SK-N-SH treated with all-trans-retinoic acid at 6 μM for 48 hours (cell line): ENCODE results near the gene NSUN5.
A peak's percentile ranks its signal among the peaks of the same experiment; 100 is the strongest.

Source experiments
- ATAC-seq: fragments of 200-7000 bp; cut with Tn5 transposase; 3 replicates; pipeline ENCODE4 v1.9.1; 2020; ENCODE audit warnings: mild to moderate bottlenecking, moderate library complexity
- ARNTL ChIP-seq: fragments of 450-650 bp; formaldehyde crosslinking; IDR thresholded peaks from 2 replicates; pipeline ENCODE4 v1.5.0; 2020; ENCODE audit warnings: low read depth, mild to moderate bottlenecking, moderate library complexity, borderline replicate concordance
- BACH2 ChIP-seq: fragments of 250-450 bp; sonication (Bioruptor Pico); IDR thresholded peaks from 2 replicates; pipeline ENCODE4 v1.9.0; 2021; ENCODE audit warnings: mild to moderate bottlenecking, borderline replicate concordance
- CSDC2 ChIP-seq: fragments of 250-450 bp; sonication (Bioruptor Pico); IDR thresholded peaks from 2 replicates; pipeline ENCODE4 v1.5.0; 2020; ENCODE audit warnings: mild to moderate bottlenecking, moderate library complexity
- CSRNP3 ChIP-seq: fragments of 250-450 bp; sonication (Bioruptor Pico); IDR thresholded peaks from 2 replicates; pipeline ENCODE4 v1.5.1; 2021; ENCODE audit warnings: mild to moderate bottlenecking, moderate library complexity
- ESRRG ChIP-seq: fragments of 250-450 bp; sonication (Bioruptor Pico); IDR thresholded peaks from 2 replicates; pipeline ENCODE4 v1.6.1; 2021; ENCODE audit warnings: mild to moderate bottlenecking
- GLIS3 ChIP-seq: fragments of 250-450 bp; sonication (Bioruptor Pico); IDR thresholded peaks from 2 replicates; pipeline ENCODE4 v1.5.0; 2020; ENCODE audit warnings: mild to moderate bottlenecking, moderate library complexity
- ISL1 ChIP-seq: fragments of 250-450 bp; sonication (Bioruptor Pico); IDR thresholded peaks from 2 replicates; pipeline ENCODE4 v2.1.2; 2022; ENCODE audit warnings: mild to moderate bottlenecking, moderate library complexity
- OSR1 ChIP-seq: fragments of 250-450 bp; sonication (Bioruptor Pico); IDR thresholded peaks from 2 replicates; pipeline ENCODE4 v1.8.0; 2022; ENCODE audit warnings: moderate library complexity, mild to moderate bottlenecking, inconsistent platforms
- PPARA ChIP-seq: fragments of 250-450 bp; sonication (Bioruptor Pico); IDR thresholded peaks from 2 replicates; pipeline ENCODE4 v1.5.0; 2020; ENCODE audit warnings: mild to moderate bottlenecking, borderline replicate concordance
- RARB ChIP-seq: fragments of 250-450 bp; sonication (Bioruptor Pico); IDR thresholded peaks from 2 replicates; pipeline ENCODE4 v1.8.0; 2021; ENCODE audit warnings: mild to moderate bottlenecking, moderate library complexity
- SNAI2 ChIP-seq: fragments of 250-450 bp; sonication (Bioruptor Pico); IDR thresholded peaks from 2 replicates; pipeline ENCODE4 v1.5.0; 2020; ENCODE audit warnings: mild to moderate bottlenecking, moderate library complexity
- TCF4 ChIP-seq: fragments of 250-450 bp; sonication (Bioruptor Pico); IDR thresholded peaks from 2 replicates; pipeline ENCODE4 v1.8.0; 2021; ENCODE audit warnings: mild to moderate bottlenecking, moderate library complexity, borderline replicate concordance
- TOX ChIP-seq: fragments of 250-450 bp; sonication (Bioruptor Pico); IDR thresholded peaks from 2 replicates; pipeline ENCODE4 v1.8.0; 2021; ENCODE audit warnings: mild to moderate bottlenecking, moderate library complexity, borderline replicate concordance
- TSHZ2 ChIP-seq: fragments of 250-450 bp; sonication (Bioruptor Pico); IDR thresholded peaks from 2 replicates; pipeline ENCODE4 v1.5.0; 2020; ENCODE audit warnings: mild to moderate bottlenecking, moderate library complexity
- ZC3H10 ChIP-seq: fragments of 250-450 bp; sonication (Bioruptor Pico); IDR thresholded peaks from 2 replicates; pipeline ENCODE4 v1.5.1; 2021; ENCODE audit warnings: mild to moderate bottlenecking, moderate library complexity
- ZFP3 ChIP-seq: fragments of 250-450 bp; sonication (Bioruptor Pico); IDR thresholded peaks from 2 replicates; pipeline ENCODE4 v1.5.0; 2020; ENCODE audit warnings: mild to moderate bottlenecking, moderate library complexity
- ZFP30 ChIP-seq: fragments of 450-650 bp; formaldehyde crosslinking; IDR thresholded peaks from 2 replicates; pipeline ENCODE4 v1.5.0; 2022; ENCODE audit warnings: mild to moderate bottlenecking, moderate library complexity
- ZNF565 ChIP-seq: fragments of 450-650 bp; formaldehyde crosslinking; conservative IDR thresholded peaks from 2 replicates; pipeline ENCODE4 v1.5.0; 2020; ENCODE audit warnings: low read depth, mild to moderate bottlenecking, moderate library complexity
- ZNF70 ChIP-seq: fragments of 450-650 bp; formaldehyde crosslinking; IDR thresholded peaks from 2 replicates; pipeline ENCODE4 v1.5.0; 2020; ENCODE audit warnings: mild to moderate bottlenecking, moderate library complexity
- ZNF8 ChIP-seq: fragments of 450-650 bp; formaldehyde crosslinking; IDR thresholded peaks from 2 replicates; pipeline ENCODE4 v1.5.0; 2020; ENCODE audit warnings: mild to moderate bottlenecking, moderate library complexity
- TF ChIP-seq, protein P1 (sequence below): fragments of 250-450 bp; sonication (Bioruptor Pico); IDR thresholded peaks from 2 replicates; pipeline ENCODE4 v1.8.0; 2020; ENCODE audit warnings: mild to moderate bottlenecking, moderate library complexity, borderline replicate concordance
- TF ChIP-seq, protein P2 (sequence below): fragments of 250-450 bp; sonication (Bioruptor Pico); IDR thresholded peaks from 2 replicates; pipeline ENCODE4 v1.5.1; 2020; ENCODE audit warnings: low read depth, mild to moderate bottlenecking, moderate library complexity

The NSUN5 gene

DNA sequence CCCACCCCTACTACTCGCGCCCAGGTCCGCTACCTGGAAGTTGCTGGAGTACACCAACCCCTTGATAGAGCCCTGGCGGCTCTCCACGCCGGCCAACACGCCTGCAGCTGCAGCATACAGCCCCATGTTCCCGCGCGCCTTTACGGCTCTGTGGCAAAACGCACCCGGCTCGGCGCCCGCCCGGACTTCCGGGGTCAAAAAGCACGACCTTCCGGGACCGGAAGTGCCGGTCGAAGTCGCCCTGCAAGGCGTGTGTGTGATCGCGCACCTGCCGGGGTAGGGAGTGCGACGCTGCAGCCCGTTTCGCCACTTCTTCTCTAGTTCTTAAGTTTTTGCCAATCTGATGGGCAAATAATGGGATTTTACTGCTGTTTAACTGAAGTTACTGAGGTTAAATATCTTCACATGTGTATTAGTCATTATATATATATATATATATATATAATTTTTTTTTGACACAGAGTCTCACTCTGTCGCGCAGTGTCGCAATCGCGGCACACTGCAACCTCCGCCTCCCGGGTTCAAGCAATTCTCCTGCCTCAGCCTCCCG is at the start of gene NSUN5:
NSUN5 (minus strand) TSS at position 162 of the 550 bp plus-strand sequence; CDS start at position 126, 36 bp downstream.
- no peak for TF ChIP-seq BACH2 (CRISPR knock-in tag)
- TF ChIP-seq GLIS3 (CRISPR knock-in tag): no peak
- TF ChIP-seq RARB: no peak
- no peak for TF ChIP-seq OSR1 (CRISPR knock-in tag)
- TF ChIP-seq ZNF565 (CRISPR knock-in tag): no peak
- TF ChIP-seq ZNF70 (CRISPR knock-in tag): no peak
- no peak for TF ChIP-seq ZNF8
- TF ChIP-seq, protein P1, sequence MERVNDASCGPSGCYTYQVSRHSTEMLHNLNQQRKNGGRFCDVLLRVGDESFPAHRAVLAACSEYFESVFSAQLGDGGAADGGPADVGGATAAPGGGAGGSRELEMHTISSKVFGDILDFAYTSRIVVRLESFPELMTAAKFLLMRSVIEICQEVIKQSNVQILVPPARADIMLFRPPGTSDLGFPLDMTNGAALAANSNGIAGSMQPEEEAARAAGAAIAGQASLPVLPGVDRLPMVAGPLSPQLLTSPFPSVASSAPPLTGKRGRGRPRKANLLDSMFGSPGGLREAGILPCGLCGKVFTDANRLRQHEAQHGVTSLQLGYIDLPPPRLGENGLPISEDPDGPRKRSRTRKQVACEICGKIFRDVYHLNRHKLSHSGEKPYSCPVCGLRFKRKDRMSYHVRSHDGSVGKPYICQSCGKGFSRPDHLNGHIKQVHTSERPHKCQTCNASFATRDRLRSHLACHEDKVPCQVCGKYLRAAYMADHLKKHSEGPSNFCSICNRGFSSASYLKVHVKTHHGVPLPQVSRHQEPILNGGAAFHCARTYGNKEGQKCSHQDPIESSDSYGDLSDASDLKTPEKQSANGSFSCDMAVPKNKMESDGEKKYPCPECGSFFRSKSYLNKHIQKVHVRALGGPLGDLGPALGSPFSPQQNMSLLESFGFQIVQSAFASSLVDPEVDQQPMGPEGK (CRISPR knock-in tag): no peak
- TF ChIP-seq CSRNP3: no peak
- no peak for TF ChIP-seq ZFP30
- TF ChIP-seq ARNTL: no peak
- no peak for TF ChIP-seq TCF4
- TF ChIP-seq TSHZ2 (CRISPR knock-in tag): no peak
- no peak for TF ChIP-seq ZC3H10 (CRISPR knock-in tag)
- TF ChIP-seq, protein P2, sequence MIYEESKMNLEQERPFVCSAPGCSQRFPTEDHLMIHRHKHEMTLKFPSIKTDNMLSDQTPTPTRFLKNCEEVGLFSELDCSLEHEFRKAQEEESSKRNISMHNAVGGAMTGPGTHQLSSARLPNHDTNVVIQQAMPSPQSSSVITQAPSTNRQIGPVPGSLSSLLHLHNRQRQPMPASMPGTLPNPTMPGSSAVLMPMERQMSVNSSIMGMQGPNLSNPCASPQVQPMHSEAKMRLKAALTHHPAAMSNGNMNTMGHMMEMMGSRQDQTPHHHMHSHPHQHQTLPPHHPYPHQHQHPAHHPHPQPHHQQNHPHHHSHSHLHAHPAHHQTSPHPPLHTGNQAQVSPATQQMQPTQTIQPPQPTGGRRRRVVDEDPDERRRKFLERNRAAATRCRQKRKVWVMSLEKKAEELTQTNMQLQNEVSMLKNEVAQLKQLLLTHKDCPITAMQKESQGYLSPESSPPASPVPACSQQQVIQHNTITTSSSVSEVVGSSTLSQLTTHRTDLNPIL: no peak
- no peak for TF ChIP-seq SNAI2 (CRISPR knock-in tag)
- TF ChIP-seq PPARA: no peak
- no peak for TF ChIP-seq TOX (CRISPR knock-in tag)
- TF ChIP-seq ISL1 (CRISPR knock-in tag): no peak
- no peak for TF ChIP-seq CSDC2 (CRISPR knock-in tag)
- ATAC-seq: peak; percentile 91

- no peak for ATAC-seq
- TF ChIP-seq, protein P1 (CRISPR knock-in tag): no peak
- no peak for TF ChIP-seq ZFP3 (CRISPR knock-in tag)
- TF ChIP-seq RARB: no peak
- TF ChIP-seq ARNTL: no peak
- TF ChIP-seq ISL1 (CRISPR knock-in tag): no peak
- TF ChIP-seq ZFP30: no peak
- no peak for TF ChIP-seq ZNF565 (CRISPR knock-in tag)
- TF ChIP-seq CSRNP3: no peak
- TF ChIP-seq OSR1 (CRISPR knock-in tag): no peak
- no peak for TF ChIP-seq ZC3H10 (CRISPR knock-in tag)
- TF ChIP-seq CSDC2 (CRISPR knock-in tag): no peak
- no peak for TF ChIP-seq ESRRG (CRISPR knock-in tag)
- TF ChIP-seq, all 23 proteins: peak for 0
Observed at GRCh38 chr7:73356159-73356558, 47.5 kb upstream of the NSUN5 start.
